ENCODE data around the gene RASGRP2. TPM values are rescaled to one million over a fixed set of nuclear protein-coding genes. Genes with fewer than 3 reads are reported as not detected.

The RASGRP2 gene
- 130 TPM for polyA plus RNA-seq (2012; ENCODE audit: insufficient read depth, insufficient read length)

DNA sequence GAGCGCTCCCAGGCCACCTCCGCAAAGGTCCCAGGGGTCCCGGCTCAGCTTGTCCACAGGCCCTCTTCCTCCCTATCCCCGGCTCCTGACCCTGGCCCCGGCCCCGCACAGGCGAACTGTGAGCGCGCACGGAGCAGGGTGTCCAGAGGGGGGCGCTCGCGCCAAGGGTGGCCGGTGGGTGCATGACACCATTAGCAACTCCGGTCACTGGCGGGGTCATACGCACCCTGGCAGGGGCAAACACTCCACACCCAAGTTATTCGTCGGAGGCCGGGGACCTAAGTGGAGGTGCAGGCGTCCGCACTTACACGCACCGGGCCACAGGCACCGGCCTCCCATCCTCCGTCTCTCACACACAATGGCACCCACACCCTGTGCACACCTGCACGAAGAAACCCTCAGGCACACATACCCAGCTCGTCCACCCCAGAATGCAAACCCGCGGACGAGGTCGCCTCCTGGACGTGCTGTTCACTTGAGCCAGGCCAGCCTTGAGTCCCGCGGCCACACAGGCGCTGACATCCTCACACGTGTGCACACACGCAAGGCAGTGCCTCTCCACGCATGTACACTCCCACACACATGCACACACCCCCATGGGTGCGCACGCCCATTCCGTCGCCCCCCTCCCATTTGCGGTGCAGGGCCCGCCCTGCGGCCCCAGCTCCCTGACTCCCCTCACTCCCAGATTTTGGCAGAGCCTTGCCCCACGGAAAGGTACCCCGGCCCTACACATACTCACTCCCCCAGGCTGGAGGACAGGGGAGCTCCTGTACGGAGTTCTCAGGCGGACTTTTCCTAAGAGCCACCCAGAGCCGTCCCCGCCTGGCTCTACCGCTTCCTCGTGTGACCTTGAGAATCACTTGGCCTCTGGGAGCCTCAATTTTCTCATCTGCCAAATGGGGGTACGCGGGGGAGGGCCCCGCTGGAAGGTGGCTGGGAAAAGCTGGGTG is at the start of gene RASGRP2:
TSS of gene RASGRP2 (minus strand) at position 552 of the 953 bp plus-strand sequence. CDS start 1,276 bp downstream, outside the sequence.
- DNase-seq (ENCODE audit: low read depth, low spot score), result peak; percentile 62
- peak within 1 kb of the TSS; percentile 76 for H3K4me3 ChIP-seq (ENCODE audit: low read length)

DNA sequence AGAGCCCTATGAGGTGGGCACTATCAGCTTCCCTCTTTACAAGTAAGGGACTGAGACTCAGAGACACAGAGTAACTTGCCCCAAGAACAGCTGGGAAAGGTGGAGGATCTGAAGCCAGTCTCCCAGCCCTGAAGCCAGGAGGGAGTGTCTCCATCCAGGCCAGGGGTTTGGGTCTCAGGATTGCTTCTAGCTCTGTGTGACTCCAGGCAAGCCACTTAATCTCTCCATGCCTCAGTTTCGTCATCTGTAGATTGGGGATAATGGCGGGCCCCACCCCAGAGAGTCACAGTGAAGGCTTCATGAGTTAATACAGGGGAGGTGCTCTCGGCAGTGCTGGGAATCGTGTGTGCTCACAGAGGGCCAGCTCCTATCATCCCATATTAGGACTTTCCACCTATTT is 48.5 kb upstream of the RASGRP2 start:
- DNase-seq (ENCODE audit: low read depth, low spot score), result no peak

DNA sequence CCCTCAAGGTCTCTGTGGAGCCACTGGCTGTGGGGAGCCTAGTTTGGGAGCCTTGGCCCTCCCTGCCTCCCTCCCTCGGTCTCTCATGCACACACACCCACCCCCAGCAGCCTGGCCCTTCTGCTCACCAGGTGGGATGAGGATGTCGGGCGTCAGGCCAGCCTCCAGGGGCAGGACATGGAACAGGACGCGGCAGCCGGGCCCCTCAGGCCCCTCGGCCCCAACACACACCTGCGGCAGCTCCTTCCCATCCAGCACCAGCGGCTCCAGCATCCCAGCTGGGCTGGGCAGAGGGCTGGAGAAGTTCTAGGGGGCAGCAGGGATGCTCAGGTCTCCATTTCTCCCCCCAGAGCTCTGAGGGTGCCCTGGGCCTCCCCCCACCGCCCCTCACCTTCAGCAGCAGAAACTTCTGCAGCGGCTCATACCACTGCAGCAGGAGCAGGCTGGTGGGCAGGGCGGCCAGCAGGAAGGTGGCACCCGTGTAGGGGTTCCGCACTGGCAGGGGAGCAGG is 47.9 kb upstream of the RASGRP2 start:
- DNase-seq (ENCODE audit: low read depth, low spot score), result no peak
- no peak overlapping the region for H3K4me3 ChIP-seq (ENCODE audit: low read length)

More for the DNA sequence above, 48.5 kb upstream of the RASGRP2 start:
- H3K4me3 ChIP-seq (ENCODE audit: low read length), result no peak overlapping the region

DNA sequence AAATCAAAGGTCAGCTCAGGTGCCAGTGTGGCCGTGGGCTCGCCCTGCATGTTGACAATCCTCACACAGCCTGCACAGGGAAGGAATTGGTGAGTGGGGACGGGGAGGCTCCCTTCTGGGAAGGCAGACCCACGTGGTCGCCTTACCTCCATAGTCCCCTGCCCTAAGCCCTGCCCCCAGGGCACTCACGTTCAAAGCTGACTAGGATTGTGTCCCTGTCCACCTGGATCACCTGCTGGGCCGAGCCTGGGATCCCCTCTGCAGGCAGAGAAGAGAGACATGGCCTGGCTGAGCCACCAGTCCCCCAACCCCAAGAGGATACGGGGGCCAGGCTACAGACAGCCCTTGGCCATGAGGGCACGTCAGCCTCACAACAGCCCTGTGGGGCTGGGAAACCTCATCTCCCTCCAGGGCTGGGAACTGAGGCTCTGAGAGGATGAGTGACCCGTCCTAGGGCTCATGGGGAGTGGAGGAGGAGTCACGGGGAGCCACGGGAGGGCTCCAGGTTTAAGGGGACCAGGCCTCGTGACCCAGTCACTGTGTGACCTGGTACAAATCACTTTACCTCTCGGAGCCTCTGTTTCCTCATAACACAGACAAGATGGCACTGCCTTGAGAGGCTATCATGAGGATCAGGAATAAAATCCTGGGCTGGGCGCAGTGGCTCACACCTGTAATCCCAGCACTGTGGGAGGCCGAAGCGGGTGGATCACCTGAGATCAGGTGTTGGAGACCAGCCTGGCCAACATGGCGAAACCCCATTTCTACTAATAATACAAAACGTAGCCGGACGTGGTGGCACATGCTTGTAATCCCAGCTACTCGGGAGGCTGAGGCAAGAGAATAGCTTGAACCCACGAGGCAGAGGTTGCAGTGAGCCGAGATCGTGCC is 46.5 kb upstream of the RASGRP2 start:
- no peak for DNase-seq (ENCODE audit: low read depth, low spot score)
- no peak overlapping the region for H3K4me3 ChIP-seq (ENCODE audit: low read length)

DNA sequence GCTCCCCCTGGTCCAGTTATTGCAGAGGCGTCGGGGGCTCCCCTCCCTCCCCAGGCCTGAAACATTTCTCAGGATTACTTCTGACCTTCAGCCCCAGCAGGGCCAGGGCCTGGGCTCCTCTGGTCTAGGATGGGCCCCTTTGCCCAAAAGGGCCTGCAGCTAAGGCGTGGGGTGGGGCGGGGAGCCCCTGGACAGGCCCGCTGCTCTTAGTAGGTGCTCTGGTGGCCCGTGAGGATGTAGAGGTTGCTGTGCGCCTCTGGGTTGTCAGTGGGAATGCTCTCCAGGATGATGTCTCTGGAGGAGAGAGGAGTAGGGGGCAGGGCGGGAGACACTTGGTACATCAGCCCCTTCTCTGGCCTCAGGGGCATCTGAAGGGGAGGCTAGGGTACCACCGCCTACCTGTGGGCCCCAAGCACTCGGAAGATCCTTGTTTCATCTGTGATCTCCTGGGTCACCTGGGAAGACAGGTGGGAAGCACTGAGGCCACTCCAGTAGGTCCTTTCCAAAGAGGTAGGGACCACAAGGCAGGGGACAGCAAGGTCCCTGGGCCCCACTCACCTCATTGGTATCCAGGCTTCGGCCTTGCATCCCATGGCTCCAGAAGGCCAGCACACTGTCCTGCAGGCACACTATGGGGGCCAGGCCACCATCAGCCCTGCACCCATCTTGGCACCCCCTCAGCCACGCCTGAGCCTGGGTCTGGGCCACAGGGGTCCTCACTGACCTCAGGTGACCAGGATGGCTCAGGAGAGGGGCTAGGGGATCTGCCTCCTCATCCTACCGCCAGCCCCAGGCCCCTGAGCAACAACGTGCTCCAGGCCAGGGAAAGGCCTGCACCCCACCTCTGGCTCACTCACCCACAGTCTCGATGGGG is 45.6 kb upstream of the RASGRP2 start:
- DNase-seq (ENCODE audit: low read depth, low spot score), result no peak
- no peak overlapping the region for H3K4me3 ChIP-seq (ENCODE audit: low read length)

DNA sequence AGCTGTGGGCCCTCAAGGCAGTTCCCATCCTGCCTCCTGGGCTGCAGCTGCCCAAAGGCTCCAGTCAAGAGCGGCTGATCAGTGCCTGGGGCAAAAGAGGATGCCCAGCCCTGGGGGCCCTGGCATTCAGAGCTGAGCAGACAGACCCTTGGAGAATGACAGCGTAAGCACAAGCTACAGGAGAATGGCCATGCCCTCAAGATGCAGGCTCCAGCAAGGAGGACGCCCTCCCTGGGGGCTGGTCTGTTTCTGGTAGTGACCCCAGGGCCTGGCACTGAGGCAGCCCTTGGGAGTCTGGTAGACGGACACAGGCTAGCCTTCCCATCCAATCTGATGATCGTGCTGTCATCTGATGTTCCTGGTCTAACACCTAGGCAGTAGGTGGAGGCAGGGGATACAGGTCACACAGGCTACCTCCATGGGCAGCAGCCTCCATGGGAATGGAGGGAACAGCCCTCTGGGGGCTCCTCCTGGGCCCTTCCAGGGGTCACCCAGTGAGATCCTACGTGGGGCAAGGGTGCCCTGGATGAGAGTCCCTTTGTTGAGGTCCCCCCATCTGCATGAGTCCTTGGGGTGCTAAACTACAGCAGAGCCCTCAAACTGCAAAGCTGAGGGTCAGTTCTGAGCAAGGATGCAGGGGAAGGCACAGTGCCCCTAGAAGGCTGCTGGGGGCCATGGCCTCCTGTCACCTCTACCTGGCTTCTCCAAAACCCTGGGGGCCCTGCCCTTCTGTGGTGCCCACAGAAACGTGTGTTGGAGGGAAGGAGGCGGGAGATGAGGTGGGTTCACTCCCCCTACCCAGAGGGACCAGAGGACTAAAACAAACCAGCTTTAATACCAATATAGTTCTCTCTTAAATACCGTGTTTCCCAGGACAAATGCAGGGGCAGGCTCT is 44.6 kb upstream of the RASGRP2 start:
- H3K4me3 ChIP-seq (ENCODE audit: low read length), result no peak overlapping the region
- DNase-seq (ENCODE audit: low read depth, low spot score), result no peak

GRCh38 chr11:64787526-64788320 is 43.8 kb upstream of the RASGRP2 start:
- H3K4me3 ChIP-seq (ENCODE audit: low read length), result no peak overlapping the region
- DNase-seq (ENCODE audit: low read depth, low spot score), result no peak

GRCh38 chr11:64786308-64786707 is 42.4 kb upstream of the RASGRP2 start:
- no peak for DNase-seq (ENCODE audit: low read depth, low spot score)
- H3K4me3 ChIP-seq (ENCODE audit: low read length), result no peak overlapping the region

DNA sequence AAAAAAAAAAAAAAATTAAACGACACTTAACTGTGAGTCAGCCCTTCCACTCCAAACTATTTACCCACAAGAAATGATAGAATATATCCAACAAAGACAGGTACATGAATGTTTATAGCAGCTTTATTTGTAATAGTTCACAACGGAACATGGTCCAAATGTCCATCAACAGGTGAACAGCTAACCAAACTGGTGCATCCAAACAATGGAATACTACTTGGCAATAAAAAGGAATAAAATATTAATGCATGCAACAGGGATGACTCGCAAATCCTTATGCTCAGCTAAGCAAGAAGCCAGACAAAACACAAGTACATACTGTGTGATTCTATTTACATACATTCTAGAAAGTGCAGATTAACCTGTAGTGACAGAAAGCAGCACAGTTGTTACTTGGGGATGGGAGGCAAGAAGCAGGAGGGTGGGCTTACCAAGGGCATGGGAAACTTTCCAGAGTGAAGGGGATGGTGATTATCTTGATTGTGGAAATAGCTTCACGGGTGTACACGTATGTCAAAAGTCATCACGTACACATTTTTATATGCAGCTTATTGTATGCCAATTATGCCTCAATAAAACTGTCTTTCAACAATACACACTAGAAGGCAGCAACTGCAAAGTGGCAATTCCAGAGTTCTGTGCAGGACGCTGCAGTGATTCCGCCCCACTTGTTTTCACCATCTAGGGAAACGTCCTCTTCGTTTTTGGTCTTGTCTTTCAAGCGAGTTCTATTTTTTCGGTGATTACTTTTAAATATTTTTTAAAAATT is 41.1 kb upstream of the RASGRP2 start:
- no peak overlapping the region for H3K4me3 ChIP-seq (ENCODE audit: low read length)
- no peak for DNase-seq (ENCODE audit: low read depth, low spot score)

- H3K4me3 ChIP-seq (ENCODE audit: low read length), result peak within 1 kb of the TSS; percentile 92
- DNase-seq (ENCODE audit: low read depth, low spot score), result peak; percentile 100
Measured at GRCh38 chr11:64778473-64779298, 34.7 kb upstream of the RASGRP2 start, which contains the start of gene SF1. Gene SF1 (minus strand): TSS chr11:64778542. CDS start chr11:64778392, 150 bp downstream.

GRCh38 chr11:64778223-64778472 is 34.2 kb upstream of the RASGRP2 start:
- no peak for DNase-seq (ENCODE audit: low read depth, low spot score)
- H3K4me3 ChIP-seq (ENCODE audit: low read length), result peak overlapping the region; percentile 63

GRCh38 chr11:64777449-64778222 is 33.7 kb upstream of the RASGRP2 start:
- peak; percentile 64 for DNase-seq (ENCODE audit: low read depth, low spot score)
- H3K4me3 ChIP-seq (ENCODE audit: low read length), result peak overlapping the region; percentile 92

DNA sequence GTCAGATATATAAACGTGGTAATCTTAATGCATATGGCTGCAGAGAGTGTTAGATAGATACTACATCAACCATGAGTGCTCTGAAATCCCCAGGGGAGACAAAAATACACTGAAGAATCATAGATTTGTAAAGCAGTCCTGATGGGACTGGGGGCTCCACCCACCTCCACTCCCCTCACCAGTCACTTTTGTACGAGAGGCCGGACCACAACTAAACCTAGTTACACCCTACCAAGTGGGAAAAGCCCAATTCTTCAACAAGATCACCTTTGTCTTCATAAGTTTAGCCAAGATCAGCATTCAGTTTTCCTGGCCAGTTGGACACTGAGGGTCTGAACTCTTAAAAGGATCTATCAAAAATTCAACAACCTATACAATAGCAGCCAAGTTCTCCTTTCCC is 32.9 kb upstream of the RASGRP2 start:
- H3K4me3 ChIP-seq (ENCODE audit: low read length), result peak overlapping the region; percentile 92
- no peak for DNase-seq (ENCODE audit: low read depth, low spot score)

DNA sequence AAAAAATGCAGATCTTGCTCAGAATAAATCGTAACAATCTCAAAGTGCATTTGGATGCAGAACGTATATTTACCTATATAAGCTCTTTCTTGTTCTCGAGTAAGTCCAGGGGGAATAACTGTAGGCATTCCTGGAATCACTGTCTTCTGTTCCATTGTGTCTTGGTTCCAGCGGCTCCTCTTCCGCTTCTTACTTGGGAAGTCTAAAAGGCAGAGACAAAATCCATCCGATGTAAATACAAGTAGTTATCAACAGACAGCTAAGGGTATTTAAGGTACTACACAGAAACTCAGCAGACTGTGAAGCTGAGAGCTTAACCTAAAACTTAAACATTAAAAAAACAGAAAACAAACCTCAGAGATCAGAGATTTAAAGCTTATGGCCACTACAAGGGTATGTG is 32.5 kb upstream of the RASGRP2 start:
- H3K4me3 ChIP-seq (ENCODE audit: low read length), result peak overlapping the region; percentile 92; the same call in 1 of the 2 replicates
- no peak for DNase-seq (ENCODE audit: low read depth, low spot score)

- DNase-seq (ENCODE audit: low read depth, low spot score), result no peak
- no peak overlapping the region for H3K4me3 ChIP-seq (ENCODE audit: low read length)
Measured at GRCh38 chr11:64774144-64774543, 30.2 kb upstream of the RASGRP2 start.
